Measurements from ENCODE around the gene TRABD. TPM values are rescaled to one million over a fixed set of nuclear protein-coding genes. Genes with fewer than 3 reads are reported as not detected.

The TRABD gene
- total and polyA plus RNA-seq, 7 donors = 14.2 to 88.1 (median 21.4) TPM

GRCh38 chr22:50211147-50211546, 25.4 kb downstream of the TRABD start:
- WGBS, 2 donors = 91 to 92% methylated on average over 14 of the region's 14 CpGs
- H3K27ac ChIP-seq = no peak overlapping the region
- DNase-seq = no peak
- no peaks in the 10 kb centered on the region for H3K9me3 ChIP-seq
- H3K27me3 ChIP-seq = no peaks in the 10 kb centered on the region
- intact Hi-C loops (cut with DNase I) = loop anchor here (2.0 kb wide), 1 partner anchor 64 kb away; no protein-coding TSS in a partner anchor
- TF ChIP-seq CTCF (IDR thresholded peaks at IDR 0.05) (no peak), POLR2AphosphoS5 (IDR thresholded peaks at IDR 0.05) (no peak), POLR2A (IDR thresholded peaks at IDR 0.05) (no peak), EP300 (IDR thresholded peaks at IDR 0.05) (no peak)
- no peak overlapping the region for H3K4me3 ChIP-seq
- H3K36me3 ChIP-seq = peaks cover 16 to 93% (median 49%) of the 10 kb centered on the region in 4 donors
- peaks cover 0 to 27% (median 9%) of the 10 kb centered on the region in 4 donors for H3K4me1 ChIP-seq

DNA sequence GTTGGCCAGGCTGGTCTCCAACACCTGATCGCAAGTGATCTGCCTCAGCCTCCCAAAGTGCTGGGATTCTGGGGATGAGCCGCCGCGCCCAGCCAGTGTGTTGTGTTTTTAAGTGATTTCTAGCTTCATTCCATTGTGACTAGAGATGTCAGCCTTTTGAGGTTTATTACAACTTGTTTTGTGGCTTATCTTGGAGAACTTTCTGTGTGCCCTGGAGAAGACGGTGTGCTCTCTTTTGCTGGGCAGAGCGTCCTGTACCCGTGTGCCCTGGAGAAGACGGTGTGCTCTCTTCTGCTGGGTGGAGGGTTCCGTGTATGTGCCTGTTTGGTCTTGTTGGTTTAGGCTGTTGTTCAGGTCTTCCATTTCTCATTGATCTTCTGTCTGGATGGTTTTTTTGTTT, 27.6 kb downstream of the TRABD start:
- H3K9me3 ChIP-seq = no peaks in the 10 kb centered on the region
- no peak for TF ChIP-seq POLR2AphosphoS5 (IDR thresholded peaks at IDR 0.05)
- no peak for TF ChIP-seq POLR2A (IDR thresholded peaks at IDR 0.05)
- TF ChIP-seq EP300 (IDR thresholded peaks at IDR 0.05) = no peak
- TF ChIP-seq CTCF (IDR thresholded peaks at IDR 0.05) = no peak
- intact Hi-C loops (cut with DNase I) = no loop called here
- DNase-seq = no peak
- no peak overlapping the region for H3K27ac ChIP-seq
- H3K27me3 ChIP-seq = no peaks in the 10 kb centered on the region
- H3K4me3 ChIP-seq = no peak overlapping the region
- peaks cover 0 to 12% (median 5%) of the 10 kb centered on the region in 4 donors for H3K4me1 ChIP-seq
- 96 to 97% methylated on average over 9 of the region's 9 CpGs for WGBS, 2 donors
- peaks cover 37 to 95% (median 61%) of the 10 kb centered on the region in 4 donors for H3K36me3 ChIP-seq

DNA sequence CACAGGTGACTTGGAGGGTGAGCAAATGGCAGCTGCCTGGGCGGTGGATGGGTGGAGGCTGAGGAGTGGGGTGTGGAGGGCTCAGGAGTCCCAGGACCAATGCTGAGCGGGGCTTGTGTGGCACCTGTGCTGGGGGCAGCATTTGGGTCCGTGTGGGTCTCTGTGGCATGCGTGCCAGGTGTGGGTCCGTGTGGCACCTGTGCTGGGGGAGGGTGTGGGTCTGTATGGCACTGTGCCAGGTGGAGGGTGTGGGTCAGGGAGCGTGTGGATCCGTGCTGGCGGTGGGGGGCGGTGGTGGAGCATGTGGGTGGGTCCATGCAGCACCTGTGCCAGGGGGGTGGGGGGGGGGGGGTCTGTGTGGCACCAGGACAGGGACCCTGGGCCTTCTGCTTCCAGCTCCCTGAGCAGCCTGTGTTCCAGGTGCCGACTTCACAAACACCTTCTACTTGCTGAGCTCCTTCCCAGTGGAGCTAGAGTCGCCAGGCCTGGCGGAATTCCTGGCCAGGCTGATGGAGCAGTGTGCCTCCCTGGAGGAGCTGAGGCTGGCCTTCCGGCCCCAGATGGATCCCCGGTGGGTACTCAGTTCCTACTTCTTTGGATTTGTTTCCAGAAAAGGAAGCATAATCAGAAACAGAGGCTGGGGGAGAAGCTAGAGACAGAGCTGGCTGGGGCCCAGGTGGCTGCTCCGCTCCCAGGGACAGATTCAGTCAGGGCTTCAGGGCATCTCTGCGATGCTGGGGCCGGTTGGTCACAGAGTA, 29.8 kb downstream of the TRABD start:
- no peak for TF ChIP-seq EP300 (IDR thresholded peaks at IDR 0.05)
- no peak for TF ChIP-seq POLR2AphosphoS5 (IDR thresholded peaks at IDR 0.05)
- intact Hi-C loops (cut with DNase I) = no loop called here
- Histone ChIP-seq H3K27ac (no peak overlapping the region), H3K4me1 (peaks cover 0 to 14% (median 8%) of the 10 kb centered on the region in 4 donors), H3K9me3 (no peaks in the 10 kb centered on the region), H3K4me3 (no peak overlapping the region), H3K36me3 (peaks cover 43 to 92% (median 60%) of the 10 kb centered on the region in 4 donors), H3K27me3 (no peaks in the 10 kb centered on the region)
- 68 to 85% methylated on average over 17 of the region's 17 CpGs for WGBS, 2 donors
- DNase-seq = peak; percentile 57

GRCh38 chr22:50216055-50216683, 30.5 kb downstream of the TRABD start:
- DNase-seq = peak; percentile 62
- peaks cover 0 to 14% (median 8%) of the 10 kb centered on the region in 4 donors for H3K4me1 ChIP-seq
- H3K36me3 ChIP-seq = peaks cover 50 to 92% (median 62%) of the 10 kb centered on the region in 4 donors
- intact Hi-C loops (cut with DNase I) = no loop called here
- no peaks in the 10 kb centered on the region for H3K9me3 ChIP-seq
- H3K27ac ChIP-seq = no peak overlapping the region
- WGBS, 2 donors = 84 to 92% methylated on average over 15 of the region's 15 CpGs
- TF ChIP-seq POLR2A (IDR thresholded peaks at IDR 0.05) (no peak), CTCF (IDR thresholded peaks at IDR 0.05) (no peak), EP300 (IDR thresholded peaks at IDR 0.05) (no peak), POLR2AphosphoS5 (IDR thresholded peaks at IDR 0.05) (no peak)
- no peaks in the 10 kb centered on the region for H3K27me3 ChIP-seq
- H3K4me3 ChIP-seq = no peak overlapping the region

Data from sigmoid colon (tissue), 7 donors.